Heart left ventricle (tissue), 13 donors: ENCODE data around the gene TMEM167B.

Experiments used
- CTCF ChIP-seq, 12 donors: fragments of 200-600 bp; sonication (generic) in 4 of 12; IDR thresholded peaks; one replicate each; pipeline versions ENCODE4 v1.5.0 to v1.8.0; 2018 to 2022; ENCODE audit warnings: antibody characterized with exemption in 12 of 12, mild to moderate bottlenecking in 5 of 12
- POLR2A ChIP-seq, 2 donors: fragments of 450-650 bp; IDR thresholded peaks; one replicate each; pipeline ENCODE4 v1.6.1; 2017; ENCODE audit warnings: antibody characterized with exemption in 2 of 2, mild to moderate bottlenecking in 2 of 2, moderate library complexity in 2 of 2
- donor health status: ischemic (EF 13 %, LVEDD 7.1; RV severe dilation, severe dysfunction).
- donor health status: DM: no; HTN: yes; CAD: no.
- donor health status: DM: no; HTN: no; CAD: no.
- donor health status: ischemic (EF 25% LVEDD 6.9; RV normal size, moderate dysfunction).
- donor health status: ischemic (EF 25% LVEDD 5.7; RV mildly dilated, moderate dysfunction).
- donor health status: ischemic (EF 35%, LVEDD 5.7; RV mildly dilated, moderate dysfunction).
- donor health status: nonischemic (EF 11% LVEDD 7.7; RV severe dilation, severe dysfunction).
- donor health status: DM: yes; HTN: yes; CAD: no.
- donor health status: PGD.
- donor health status: ischemic (EF 29% LVEDD 5.4; RV normal size, mild dysfunction).
- donor health status: nonischemic (EF 23%, LVEDD 6.1; RV moderate dilation, normal function).

GRCh38 chr1:109111386-109112055 is 21.0 kb downstream of the TMEM167B start:
- no peak for TF ChIP-seq CTCF (IDR thresholded peaks at IDR 0.05)
- no peak for TF ChIP-seq POLR2A (IDR thresholded peaks at IDR 0.05)
